Stimulated activated CD4-positive, alpha-beta T cell treated with anti-CD3 and anti-CD28 coated beads, Interleukin-2, amount 100 ng/mL, for 4 hours (primary cell): ENCODE results near the gene RPL29.

Source experiments
- DNase-seq: peaks from one replicate; pipeline ENCODE4 v3.0.0-alpha.2; 2020; ENCODE audit warnings: low read depth

The RPL29 gene

GRCh38 chr3:51963951-51964451 is 31.7 kb downstream of the RPL29 start:
- no peak for DNase-seq

GRCh38 chr3:51962854-51963530 is 32.7 kb downstream of the RPL29 start:
- DNase-seq, result no peak

GRCh38 chr3:51961602-51962569 is 33.8 kb downstream of the RPL29 start:
- no peak for DNase-seq

DNA sequence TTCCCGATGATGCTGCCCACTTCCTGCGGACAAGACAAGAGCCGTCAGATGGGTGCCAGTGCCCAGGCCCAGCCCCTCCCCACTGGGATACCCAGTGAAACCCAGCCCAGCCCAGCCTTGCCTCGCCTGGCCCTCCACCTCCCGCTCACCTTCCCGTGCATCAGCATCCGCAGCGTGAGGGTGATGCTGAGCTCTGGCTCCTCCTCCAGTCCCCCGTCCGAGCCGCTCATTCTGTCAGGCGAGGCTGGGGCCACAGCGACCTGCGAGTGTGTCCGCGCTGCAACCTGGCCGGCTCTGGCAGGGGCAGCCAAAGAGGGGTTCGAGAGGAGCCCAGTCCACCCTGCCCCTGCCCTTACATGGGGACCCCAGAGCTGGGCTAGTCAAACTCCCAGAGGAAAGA is 34.7 kb downstream of the RPL29 start:
- DNase-seq, result no peak

- no peak for DNase-seq
Measured at GRCh38 chr3:51960386-51960785, 35.3 kb downstream of the RPL29 start.

GRCh38 chr3:51959651-51960050 is 36.0 kb downstream of the RPL29 start:
- no peak for DNase-seq

DNA sequence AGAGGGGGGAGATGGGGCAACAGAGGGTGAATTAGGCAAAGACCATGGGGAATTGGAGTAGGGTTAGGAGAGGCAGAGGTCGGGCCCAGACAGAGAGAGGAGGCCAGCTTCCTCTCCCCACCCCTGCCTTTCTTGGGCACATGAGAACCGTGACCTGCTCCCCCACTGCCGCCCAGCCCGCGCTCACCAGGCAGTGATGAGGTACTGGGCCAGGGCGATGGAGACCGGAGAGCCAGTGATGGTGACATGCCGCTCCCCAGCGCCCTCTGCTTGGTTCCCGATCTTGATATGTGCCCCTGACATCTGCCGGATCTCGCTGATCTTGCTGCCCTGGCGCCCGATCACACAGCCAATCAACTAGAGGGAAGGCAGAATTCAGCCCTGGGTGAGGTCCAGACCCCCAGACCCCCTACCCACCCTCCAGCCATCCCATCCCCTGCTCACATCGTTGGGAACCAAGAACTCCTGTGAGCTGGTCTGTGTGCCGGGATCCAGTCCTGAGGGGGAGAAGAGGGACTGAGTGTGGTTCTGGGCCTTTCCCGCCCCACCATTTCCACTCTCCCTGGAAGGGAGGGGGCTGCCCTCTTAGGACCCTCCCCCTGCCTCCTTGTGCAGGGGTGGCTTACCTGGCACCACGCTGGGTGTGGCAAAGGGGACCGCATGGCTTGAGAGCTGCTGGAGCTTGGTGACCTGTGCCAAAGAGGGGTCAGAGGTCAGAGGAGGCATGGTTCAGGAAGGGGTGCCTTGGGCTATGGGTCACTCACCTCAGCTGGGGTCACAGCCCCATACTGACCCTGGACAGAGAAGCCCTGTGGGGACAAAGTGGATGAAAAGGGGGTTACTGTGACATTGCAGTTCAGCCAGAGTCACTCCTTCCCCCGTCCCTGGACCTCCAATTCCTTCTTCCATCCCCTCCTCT is 36.8 kb downstream of the RPL29 start:
- DNase-seq, result no peak

DNA sequence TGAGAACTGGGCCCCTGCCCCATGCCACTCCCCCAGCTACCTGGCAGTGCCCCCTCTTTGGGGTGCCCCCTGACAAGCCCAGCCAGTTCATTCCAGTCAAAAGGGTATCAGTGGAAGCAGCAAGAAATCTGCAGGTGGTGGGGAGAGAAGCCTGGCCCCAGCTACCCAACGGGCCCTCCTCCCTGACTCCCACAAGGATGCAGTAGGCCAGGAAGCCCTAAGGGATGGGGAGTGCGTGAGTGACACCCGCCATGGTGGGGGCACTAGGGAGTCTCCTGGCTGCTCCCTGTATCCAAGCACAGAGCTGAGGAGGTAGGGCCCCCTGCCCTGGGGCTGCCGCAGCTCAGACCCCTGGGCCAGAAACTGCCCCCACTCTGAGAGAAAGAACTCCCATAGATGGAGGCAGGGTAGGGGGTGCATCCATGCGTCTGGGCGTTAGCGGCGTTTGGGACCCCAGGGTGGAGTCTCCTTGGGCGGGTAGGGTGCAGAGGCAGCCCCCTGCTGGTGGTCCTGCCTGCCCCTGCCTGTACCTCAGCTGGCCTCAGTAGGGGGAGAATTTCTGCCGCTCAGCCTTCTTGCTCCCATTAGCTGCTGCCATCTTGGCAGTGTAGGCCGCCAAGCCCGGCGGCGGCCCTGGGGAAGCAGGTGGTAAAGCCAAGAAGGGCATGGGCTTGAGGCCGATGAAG is 38.0 kb downstream of the RPL29 start:
- no peak for DNase-seq

DNA sequence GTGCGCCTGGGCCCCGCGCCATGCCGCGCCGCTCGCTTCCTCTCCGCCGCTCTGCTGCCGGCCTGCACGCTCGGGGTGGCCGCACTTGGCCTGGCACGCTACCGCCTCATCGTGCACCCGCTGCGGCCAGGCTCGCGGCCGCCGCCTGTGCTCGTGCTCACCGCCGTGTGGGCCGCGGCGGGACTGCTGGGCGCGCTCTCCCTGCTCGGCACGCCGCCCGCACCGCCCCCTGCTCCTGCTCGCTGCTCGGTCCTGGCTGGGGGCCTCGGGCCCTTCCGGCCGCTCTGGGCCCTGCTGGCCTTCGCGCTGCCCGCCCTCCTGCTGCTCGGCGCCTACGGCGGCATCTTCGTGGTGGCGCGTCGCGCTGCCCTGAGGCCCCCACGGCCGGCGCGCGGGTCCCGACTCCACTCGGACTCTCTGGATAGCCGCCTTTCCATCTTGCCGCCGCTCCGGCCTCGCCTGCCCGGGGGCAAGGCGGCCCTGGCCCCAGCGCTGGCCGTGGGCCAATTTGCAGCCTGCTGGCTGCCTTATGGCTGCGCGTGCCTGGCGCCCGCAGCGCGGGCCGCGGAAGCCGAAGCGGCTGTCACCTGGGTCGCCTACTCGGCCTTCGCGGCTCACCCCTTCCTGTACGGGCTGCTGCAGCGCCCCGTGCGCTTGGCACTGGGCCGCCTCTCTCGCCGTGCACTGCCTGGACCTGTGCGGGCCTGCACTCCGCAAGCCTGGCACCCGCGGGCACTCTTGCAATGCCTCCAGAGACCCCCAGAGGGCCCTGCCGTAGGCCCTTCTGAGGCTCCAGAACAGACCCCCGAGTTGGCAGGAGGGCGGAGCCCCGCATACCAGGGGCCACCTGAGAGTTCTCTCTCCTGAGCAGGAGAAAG is 39.6 kb downstream of the RPL29 start:
- no peak for DNase-seq

GRCh38 chr3:51955175-51955892 is 40.4 kb downstream of the RPL29 start, which contains the start of gene GPR62:
Gene GPR62 (plus strand): TSS chr3:51955381. CDS start chr3:51955653, 272 bp downstream.
- no peak for DNase-seq

GRCh38 chr3:51954713-51955112 is 41.0 kb downstream of the RPL29 start:
- DNase-seq, result no peak

DNA sequence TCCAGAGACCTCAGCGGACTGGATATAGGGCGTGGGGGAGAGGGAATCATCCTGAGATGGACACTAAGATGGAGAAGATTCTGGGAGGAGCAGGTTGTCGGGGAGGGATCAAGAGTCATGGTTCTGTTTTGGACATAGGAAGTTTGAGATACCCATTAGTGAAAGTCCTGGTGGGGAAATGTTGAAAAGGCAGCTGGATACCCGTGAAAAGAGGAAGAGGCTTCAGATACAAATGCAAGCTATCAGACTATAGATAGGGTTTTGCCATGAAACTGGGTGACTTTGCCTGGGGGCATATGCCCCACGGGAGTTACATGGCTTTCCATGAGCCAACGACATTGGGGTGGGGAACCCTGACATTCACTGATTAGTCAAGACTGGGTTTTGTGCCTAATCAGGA is 41.6 kb downstream of the RPL29 start:
- DNase-seq, result no peak

DNA sequence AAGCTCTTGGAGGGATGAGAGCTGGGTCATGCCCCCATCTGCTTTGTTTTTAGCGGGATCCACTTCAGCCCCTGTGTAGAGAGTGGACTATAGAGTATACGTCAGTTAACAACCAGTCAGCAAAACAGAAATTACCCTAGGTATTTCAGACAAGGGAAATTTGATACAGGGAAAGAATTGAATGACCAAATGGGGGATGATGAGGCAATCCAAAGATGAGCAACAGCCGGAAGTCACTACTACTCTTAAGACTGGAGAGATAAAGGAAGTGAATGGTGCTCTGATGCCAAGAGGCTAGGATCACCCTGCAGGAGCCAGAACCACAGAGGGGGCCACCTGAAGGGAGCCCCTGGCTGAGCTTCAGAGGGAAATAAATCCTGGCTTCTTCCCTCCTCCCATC is 42.2 kb downstream of the RPL29 start:
- no peak for DNase-seq

- DNase-seq, result no peak
Measured at GRCh38 chr3:51950899-51951298, 44.8 kb downstream of the RPL29 start.

DNA sequence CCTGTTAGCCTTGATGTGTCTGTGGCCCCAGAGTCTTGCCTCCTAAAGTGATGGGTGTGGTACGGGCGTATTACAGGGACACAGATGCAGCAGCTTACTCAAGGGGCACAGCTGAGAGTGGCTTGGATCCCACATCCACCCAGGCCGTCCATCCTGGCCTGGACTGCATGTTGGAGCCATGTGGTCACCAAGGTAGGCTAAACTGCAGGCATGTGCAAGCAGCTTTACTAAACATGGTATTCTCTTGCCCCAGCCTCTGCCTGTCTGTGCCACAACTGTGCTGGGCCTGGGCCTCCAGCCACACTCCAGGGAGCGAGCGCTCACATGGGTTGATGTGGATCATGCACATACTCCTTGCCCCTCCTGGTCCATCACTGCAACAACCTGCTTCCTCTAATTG is 46.6 kb downstream of the RPL29 start:
- no peak for DNase-seq

GRCh38 chr3:51948016-51948580 is 47.6 kb downstream of the RPL29 start:
- no peak for DNase-seq

GRCh38 chr3:51947215-51947900 is 48.3 kb downstream of the RPL29 start:
- no peak for DNase-seq

- DNase-seq, result no peak
Measured at GRCh38 chr3:51946796-51947195, 48.9 kb downstream of the RPL29 start.
